Measurements from ENCODE around the gene CCSER1. TPM values are rescaled to one million over a fixed set of nuclear protein-coding genes. Genes with fewer than 3 reads are reported as not detected.

CCSER1 gene
- total and polyA plus RNA-seq, 4 donors, result 3.5 to 66.1 (median 14.5) TPM

Small RNAs within 50 kb of the gene (small RNA-seq; reads per million reads assigned to genes)
- gene AC093729.1 (ENCODE audit: low replicate concordance) (not detected), gene TMSB4XP8 (ENCODE audit: low replicate concordance) (1.0 reads per million, percentile 80 among the genes with 10 or more reads in this experiment)

Other genes starting within 250 kb of the CCSER1 start
- 10 to 100 TPM; 17.1 to 35.9 TPM for gene MMRN1, start 232.5 kb upstream of the CCSER1 start, total RNA-seq
- gene MMRN1, start 232.5 kb upstream of the CCSER1 start, polyA plus RNA-seq (ENCODE audit: insufficient read length in 2 of 2), result 1 to 10 TPM; 3.7 to 4.2 TPM

Measured in spinal cord (tissue), 4 donors.